Jurkat, Clone E6-1 (cell line): ENCODE measurements around the gene DDX25.
"Not testable (repeated sequence)": the region's sequence is repeated elsewhere in the genome, so short reads cannot be mapped to it uniquely, and the experiment has no call there.

Experiments
- DNase-seq: peaks from one replicate; pipeline ENCODE4 v3.0.0-alpha.2; 2011; ENCODE audit warnings: low read depth, low spot score
- H3K4me3 ChIP-seq: 2 replicates; pipeline ENCODE4 v1.5.1; 2011; ENCODE audit warnings: mild to moderate bottlenecking, low read length, control low read depth, moderate library complexity

The DDX25 gene

GRCh38 chr11:125902277-125902926, 1.9 kb upstream of the DDX25 start:
- peak overlapping the region; percentile 77 for H3K4me3 ChIP-seq
- no peak for DNase-seq

DNA sequence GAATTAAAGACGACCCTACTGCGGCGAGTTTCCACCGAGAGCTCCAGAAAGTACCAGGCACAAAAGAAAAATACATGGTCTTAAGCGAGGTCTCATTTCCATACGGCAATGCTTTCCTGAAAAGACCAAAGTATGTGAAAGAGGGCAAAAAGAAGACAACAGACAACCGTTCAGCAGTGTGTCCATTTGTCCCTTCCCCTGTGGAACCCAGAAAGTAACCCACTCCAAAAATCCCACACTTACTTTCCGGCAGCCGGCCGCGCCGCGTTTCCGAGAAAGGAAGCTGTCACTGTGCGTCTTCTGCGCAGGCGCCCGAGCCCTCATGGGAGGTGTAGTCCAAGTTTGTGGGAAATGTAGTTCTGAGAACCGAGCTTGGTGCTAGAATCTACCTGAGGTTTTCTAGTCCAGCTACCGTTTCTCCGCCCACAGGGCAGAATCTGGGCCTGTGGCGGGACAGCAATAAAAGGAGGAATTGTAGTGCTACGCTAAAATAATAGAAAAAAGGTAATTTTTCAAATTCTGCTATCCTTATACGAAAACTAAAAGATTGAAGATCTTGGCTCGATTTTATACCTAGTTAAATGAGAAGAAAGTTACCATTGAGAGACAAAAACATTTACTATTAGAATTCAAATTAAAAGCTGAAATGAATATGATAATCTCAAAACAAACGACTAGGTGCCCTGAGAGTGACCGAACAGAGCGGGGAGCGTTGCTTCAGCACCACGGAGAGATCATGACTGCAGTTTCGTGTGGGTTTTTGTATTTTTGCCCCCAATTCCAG, 1.2 kb upstream of the DDX25 start, which contains the start of gene PUS3:
PUS3 (minus strand) TSS at position 280 of the 784 bp plus-strand sequence. CDS start 6,922 bp downstream, outside the sequence.
- peak; percentile 82 for DNase-seq
- H3K4me3 ChIP-seq = peak within 1 kb of the TSS; percentile 77

GRCh38 chr11:125904678-125905077, 370 bp downstream of the DDX25 start:
- H3K4me3 ChIP-seq = peak overlapping the region; percentile 77
- DNase-seq = no peak

- no peak overlapping the region for H3K4me3 ChIP-seq
- DNase-seq = no peak
These were observed 6.0 kb downstream of the DDX25 start for GRCh38 chr11:125910226-125910849.

- not testable (repeated sequence) for DNase-seq, H3K4me3 ChIP-seq
These were observed 10.3 kb downstream of the DDX25 start for GRCh38 chr11:125914601-125915000.

- no peak overlapping the region for H3K4me3 ChIP-seq
- no peak for DNase-seq
These were observed 12.5 kb downstream of the DDX25 start for GRCh38 chr11:125916683-125917347.

GRCh38 chr11:125918140-125918840, 14.0 kb downstream of the DDX25 start:
- DNase-seq = no peak
- no peak overlapping the region for H3K4me3 ChIP-seq

GRCh38 chr11:125921042-125921441, 16.7 kb downstream of the DDX25 start:
- DNase-seq = no peak
- no peak overlapping the region for H3K4me3 ChIP-seq

DNA sequence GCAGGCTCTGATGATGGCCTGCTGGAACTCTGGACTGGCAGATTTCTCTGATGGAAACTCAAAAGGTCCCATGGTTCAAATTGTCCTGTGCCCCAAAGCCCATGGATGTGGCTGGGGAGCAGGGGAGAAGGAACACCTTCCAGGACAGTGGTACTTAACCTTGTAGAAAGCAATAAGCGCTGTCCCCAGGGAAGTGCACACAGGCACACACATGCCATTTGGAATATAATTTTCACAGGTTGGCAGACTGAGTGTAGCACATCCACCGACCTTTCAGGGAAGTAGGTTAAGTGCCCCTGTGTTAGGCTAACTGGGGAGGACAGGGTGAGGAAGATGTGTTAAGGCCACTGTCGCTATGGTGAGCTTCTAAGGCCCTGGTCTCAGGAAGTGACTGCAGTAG, 17.8 kb downstream of the DDX25 start:
- no peak overlapping the region for H3K4me3 ChIP-seq
- no peak for DNase-seq

GRCh38 chr11:125923012-125923579, 18.8 kb downstream of the DDX25 start:
- DNase-seq = peak; percentile 74

GRCh38 chr11:125923633-125924032, 19.3 kb downstream of the DDX25 start:
- no peak overlapping the region for H3K4me3 ChIP-seq
- DNase-seq = no peak

More at GRCh38 chr11:125923012-125923579, 18.8 kb downstream of the DDX25 start:
- H3K4me3 ChIP-seq = no peak overlapping the region

DNA sequence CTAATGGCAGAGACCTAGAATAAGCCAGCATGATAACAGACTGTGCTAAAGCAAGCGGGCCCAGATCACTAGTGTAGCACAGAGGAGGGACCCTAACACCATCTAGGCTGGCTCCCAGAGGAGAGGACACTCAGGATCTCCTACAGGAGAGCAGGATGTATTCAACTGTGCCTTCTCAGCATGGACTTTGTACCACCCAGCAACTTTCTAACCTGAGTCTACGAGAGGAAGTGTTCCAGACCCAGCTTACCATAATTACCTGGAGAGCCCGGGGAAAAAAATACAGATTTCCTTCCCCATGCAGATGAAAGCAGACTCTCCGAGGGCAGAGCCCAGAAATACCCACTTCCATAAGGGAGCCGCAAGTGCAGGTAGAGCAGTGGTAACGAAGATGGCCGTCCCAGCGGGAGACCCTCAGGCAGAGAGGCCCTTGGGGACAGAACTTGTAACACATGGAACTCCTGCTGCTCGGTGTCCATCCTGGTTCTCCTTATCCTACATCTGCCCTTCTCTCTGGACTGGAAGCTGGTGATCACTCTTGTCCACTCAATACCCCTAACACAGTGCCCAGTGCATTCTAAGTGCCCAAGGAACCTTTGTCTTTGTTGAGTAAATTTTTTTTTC, 20.2 kb downstream of the DDX25 start:
- no peak for DNase-seq
- H3K4me3 ChIP-seq = no peak overlapping the region

DNA sequence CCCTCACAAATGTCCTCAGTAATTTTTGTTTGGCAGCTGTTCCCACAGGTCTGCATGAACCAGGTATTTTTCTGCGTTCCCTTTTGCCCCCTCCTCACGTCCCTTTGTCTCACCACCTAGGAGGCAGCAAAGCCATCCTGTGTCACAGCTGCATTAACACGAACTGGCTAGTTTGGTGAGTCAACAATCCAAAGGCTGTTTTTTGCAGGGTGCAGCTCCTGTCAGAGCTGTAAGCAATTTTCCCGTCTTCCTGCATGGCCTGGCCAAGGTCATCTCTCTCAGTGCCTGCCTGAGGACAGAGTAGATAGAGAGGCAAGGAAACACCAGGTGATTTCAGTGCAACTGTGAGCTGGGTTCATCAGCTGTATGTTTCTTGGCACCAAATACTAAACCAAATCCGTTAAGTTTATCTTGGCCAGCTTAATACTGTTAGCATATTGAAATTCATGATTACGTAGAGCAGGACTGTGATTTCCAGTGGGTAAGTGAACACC, 21.0 kb downstream of the DDX25 start:
- H3K4me3 ChIP-seq = no peak overlapping the region
- no peak for DNase-seq

DNA sequence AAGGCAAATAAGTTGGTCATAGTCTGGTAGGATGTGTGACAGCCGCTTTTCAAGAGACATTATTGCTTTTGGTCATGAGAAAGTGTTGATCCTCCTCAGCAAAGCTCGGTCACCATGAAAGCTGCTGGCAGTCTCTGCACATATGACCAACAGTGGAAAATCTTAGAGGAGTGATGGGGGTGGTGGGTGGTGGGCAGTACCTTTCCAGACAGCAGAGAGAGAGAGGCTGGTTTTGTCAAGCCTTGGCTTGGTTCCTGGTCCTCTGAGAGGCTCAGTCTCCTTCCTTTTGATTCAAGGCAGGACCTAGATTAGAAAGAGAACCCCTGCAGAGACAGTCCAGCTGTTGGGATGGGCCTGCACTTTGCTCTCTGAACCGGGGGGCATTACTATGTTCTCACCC, 21.5 kb downstream of the DDX25 start:
- no peak overlapping the region for H3K4me3 ChIP-seq
- no peak for DNase-seq

DNA sequence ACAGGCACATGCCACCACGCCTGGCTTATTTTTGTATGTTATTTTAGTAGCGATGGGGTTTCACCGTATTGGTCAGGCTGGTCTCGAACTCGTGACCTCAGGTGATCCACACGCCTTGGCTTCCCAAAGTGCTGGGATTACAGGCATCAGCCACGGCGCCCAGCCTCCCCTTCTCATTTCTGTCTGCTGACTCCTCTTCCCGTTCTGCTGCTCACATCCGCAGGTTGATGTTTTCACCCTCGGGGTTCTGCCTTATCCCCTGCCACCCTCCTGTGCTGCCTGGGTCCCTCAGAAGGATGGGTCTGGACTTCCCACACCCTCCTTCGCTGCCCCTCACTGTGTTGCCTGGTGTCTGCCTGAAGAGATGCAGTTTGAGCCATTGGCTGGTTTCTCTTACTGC, 22.4 kb downstream of the DDX25 start:
- no peak overlapping the region for H3K4me3 ChIP-seq
- DNase-seq = no peak

GRCh38 chr11:125929445-125930075, 25.3 kb downstream of the DDX25 start:
- no peak overlapping the region for H3K4me3 ChIP-seq
- no peak for DNase-seq

DNA sequence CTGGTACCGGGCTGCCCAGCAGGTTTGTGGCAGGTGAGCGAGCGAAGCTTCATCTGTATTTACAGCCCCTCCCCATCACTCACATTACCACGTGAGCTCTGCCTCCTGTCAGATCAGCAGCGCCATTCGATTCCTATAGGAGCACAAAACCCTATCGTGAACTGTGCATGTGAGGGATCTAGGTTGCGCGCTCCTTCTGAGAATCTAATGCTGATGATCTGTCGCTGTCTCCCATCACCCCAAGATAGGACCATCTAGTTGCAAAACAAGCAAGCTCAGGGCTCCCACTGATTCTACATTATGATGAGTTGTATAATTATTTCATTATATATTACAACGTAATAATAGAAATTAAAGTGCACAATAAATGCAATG, 25.8 kb downstream of the DDX25 start:
- H3K4me3 ChIP-seq = no peak overlapping the region
- DNase-seq = no peak

GRCh38 chr11:125931116-125931515, 26.8 kb downstream of the DDX25 start:
- DNase-seq = no peak
- no peak overlapping the region for H3K4me3 ChIP-seq
